A549 (cell line): ENCODE data around the gene AIG1. TPM values are rescaled to one million over a fixed set of nuclear protein-coding genes. Genes with fewer than 3 reads are reported as not detected.

Experiments used
- ATAC-seq, 2 experiments: fragments of 200-7000 bp in 1 of 2; fragments of >200 bp in 1 of 2; cut with Nextera tagmentation in 1 of 2; cut with Tn5 transposase in 1 of 2; 3 replicates each; pipeline versions ENCODE4 v1.8.0 to v1.9.1; 2018 to 2020; ENCODE audit warnings: mild to moderate bottlenecking in 1 of 2, moderate library complexity in 1 of 2
- CTCF ChIA-PET: fragments of 300-600 bp; sonication (Branson Sonifier 250); formaldehyde crosslinking; extraction: SDS; loops from one replicate; lab custom pipeline; 2021; ENCODE audit warnings: antibody characterized with exemption, inconsistent platforms; lab: Yijun Ruan, JAX
- POLR2A ChIA-PET: fragments of 350-600 bp; formaldehyde crosslinking; extraction: SDS; loops from one replicate; lab custom pipeline; 2021; ENCODE audit warnings: antibody characterized with exemption, inconsistent platforms; lab: Yijun Ruan, JAX
- DNase-seq, 2 experiments: peaks; one replicate each; pipeline versions ENCODE4 v3.0.0 to v3.0.0-alpha.2; 2011 to 2016; ENCODE audit warnings: low read depth in 1 of 2, low spot score in 1 of 2
- FAIRE-seq: peaks from 2 replicates; lab custom pipeline; 2011; peaks lifted over from hg19 to GRCh38; lab: Jason Lieb, UNC
- H3K27ac ChIP-seq, 2 experiments: fragments of >200 bp; sonication (Bioruptor Twin); formaldehyde crosslinking; 3 replicates each; pipeline ENCODE4 v1.5.1; 2016 to 2017
- H3K4me1 ChIP-seq: fragments of >200 bp; sonication (Bioruptor Twin); formaldehyde crosslinking; 3 replicates; pipeline ENCODE4 v1.6.1; 2016
- H3K4me2 ChIP-seq: fragments of >200 bp; sonication (Bioruptor Twin); formaldehyde crosslinking; 3 replicates; pipeline ENCODE4 v1.6.1; 2016
- H3K4me3 ChIP-seq: fragments of >200 bp; sonication (Bioruptor Twin); formaldehyde crosslinking; 3 replicates; pipeline ENCODE4 v1.5.1; 2016
- H3K9me3 ChIP-seq: fragments of >200 bp; sonication (Bioruptor Twin); formaldehyde crosslinking; 3 replicates; pipeline ENCODE4 v1.6.1; 2016
- BHLHE40 ChIP-seq: IDR thresholded peaks from 2 replicates; pipeline ENCODE4 v1.6.1; 2012; ENCODE audit warnings: low read depth, low read length, inconsistent platforms
- CBX2 ChIP-seq: fragments of 200-600 bp; sonication (generic); IDR thresholded peaks from 2 replicates; pipeline ENCODE4 v1.6.1; 2016; ENCODE audit warnings: low read depth, mild to moderate bottlenecking, borderline replicate concordance
- EHF ChIP-seq: fragments of 250-450 bp; sonication (Bioruptor Pico); IDR thresholded peaks from 2 replicates; pipeline ENCODE4 v1.5.0; 2020; ENCODE audit warnings: mild to moderate bottlenecking
- FOSB ChIP-seq: fragments of 250-450 bp; sonication (Bioruptor Pico); IDR thresholded peaks from 2 replicates; pipeline ENCODE4 v1.5.0; 2020; ENCODE audit warnings: mild to moderate bottlenecking, moderate library complexity
- FOSL2 ChIP-seq, 2 experiments: fragments of 450-650 bp in 1 of 2; fragments of >200 bp in 1 of 2; sonication (Bioruptor Twin) in 1 of 2; formaldehyde crosslinking; IDR thresholded peaks; 2 replicates each; pipeline versions ENCODE4 v1.5.0 to v1.6.1; 2016 to 2020; ENCODE audit warnings: mild to moderate bottlenecking in 1 of 2, moderate library complexity in 1 of 2
- HDAC2 ChIP-seq: fragments of 200-600 bp; sonication (generic); IDR thresholded peaks from 2 replicates; pipeline ENCODE4 v1.6.1; 2016
- JUNB ChIP-seq: fragments of >200 bp; sonication (Bioruptor Twin); formaldehyde crosslinking; IDR thresholded peaks from 2 replicates; pipeline ENCODE4 v1.6.1; 2016
- KDM5A ChIP-seq: fragments of 200-600 bp; sonication (generic); IDR thresholded peaks from 2 replicates; pipeline ENCODE4 v1.6.1; 2016; ENCODE audit warnings: antibody characterized with exemption, mild to moderate bottlenecking
- NR3C1 ChIP-seq: fragments of >200 bp; sonication (Bioruptor Twin); formaldehyde crosslinking; IDR thresholded peaks from 3 replicates; pipeline ENCODE4 v1.6.1; 2017
- RAD21 ChIP-seq, 2 experiments: fragments of >200 bp in 1 of 2; sonication (Bioruptor Twin) in 1 of 2; formaldehyde crosslinking in 1 of 2; IDR thresholded peaks in 1 of 2; conservative IDR thresholded peaks in 1 of 2; 2 replicates in 1 of 2; 3 replicates in 1 of 2; pipeline ENCODE4 v1.6.1; 2012 to 2018; ENCODE audit warnings: inconsistent platforms in 1 of 2
- RCOR1 ChIP-seq: fragments of 150-350 bp; IDR thresholded peaks from 2 replicates; pipeline ENCODE4 v1.6.1; 2014; ENCODE audit warnings: antibody characterized with exemption, low read length, low read depth
- RFX5 ChIP-seq: fragments of 450-650 bp; IDR thresholded peaks from 2 replicates; pipeline ENCODE4 v1.7.1; 2014; ENCODE audit warnings: antibody characterized with exemption, mild to moderate bottlenecking, moderate library complexity
- RNF2 ChIP-seq: fragments of 200-600 bp; sonication (generic); IDR thresholded peaks from 2 replicates; pipeline ENCODE4 v1.6.1; 2016; ENCODE audit warnings: low read depth, mild to moderate bottlenecking, antibody characterized with exemption, moderate library complexity, borderline replicate concordance
- SMC3 ChIP-seq: fragments of >200 bp; sonication (Bioruptor Twin); formaldehyde crosslinking; IDR thresholded peaks from 3 replicates; pipeline ENCODE4 v1.6.1; 2018; ENCODE audit warnings: inconsistent platforms
- TFCP2L1 ChIP-seq: fragments of 250-450 bp; sonication (Bioruptor Pico); IDR thresholded peaks from 2 replicates; pipeline ENCODE4 v1.5.0; 2021; ENCODE audit warnings: mild to moderate bottlenecking
- ZNF302 ChIP-seq: fragments of 250-450 bp; sonication (Bioruptor Pico); IDR thresholded peaks from 2 replicates; pipeline ENCODE4 v1.9.0; 2021; ENCODE audit warnings: inconsistent platforms, mild to moderate bottlenecking, moderate library complexity
- WGBS: methylation state at CpG from one replicate; pipeline ENCODE4 v1.1.6; 2017; ENCODE audit errors: missing lambda C conversion rate; 5-methylcytosine and 5-hydroxymethylcytosine counted together
- polyA plus RNA-seq, 4 experiments: library from polyadenylated mRNA; depleted of rRNA in 3 of 4; stranded (reverse); fragments of >200 nt; fragmentation: RNase III in 1 of 4; extraction: RNeasy Plus Mini Kit Qiagen cat#74134 plus additional on column Dnase treatment in 1 of 4; gene quantifications; 2 replicates in 3 of 4; 3 replicates in 1 of 4; pipeline ENCODE4 v1.2.3, GENCODE V29; 2011 to 2017
- TF ChIP-seq, protein P1 (sequence below): fragments of 150-350 bp; IDR thresholded peaks from 2 replicates; pipeline ENCODE4 v1.6.1; 2014; ENCODE audit warnings: low read depth, mild to moderate bottlenecking, low read length
- TF ChIP-seq, protein P2 (sequence below): IDR thresholded peaks from 2 replicates; pipeline ENCODE4 v1.6.1; 2012
- TF ChIP-seq, protein P3 (sequence below): fragments of >200 bp; sonication (Bioruptor Twin); formaldehyde crosslinking; IDR thresholded peaks from 2 replicates; pipeline ENCODE4 v1.6.1; 2016
- TF ChIP-seq, protein P4 (sequence below): IDR thresholded peaks from 2 replicates; pipeline ENCODE4 v1.6.1; 2012; ENCODE audit warnings: low read depth, borderline replicate concordance
- TF ChIP-seq, protein P5 (sequence below): fragments of >200 bp; sonication (Bioruptor Twin); formaldehyde crosslinking; IDR thresholded peaks from 3 replicates; pipeline ENCODE4 v1.6.1; 2016

Gene AIG1
- polyA plus RNA-seq, 2 of the 4 experiments (the other 2 are of a cell fraction) = 29.5 to 38.3 TPM

DNA sequence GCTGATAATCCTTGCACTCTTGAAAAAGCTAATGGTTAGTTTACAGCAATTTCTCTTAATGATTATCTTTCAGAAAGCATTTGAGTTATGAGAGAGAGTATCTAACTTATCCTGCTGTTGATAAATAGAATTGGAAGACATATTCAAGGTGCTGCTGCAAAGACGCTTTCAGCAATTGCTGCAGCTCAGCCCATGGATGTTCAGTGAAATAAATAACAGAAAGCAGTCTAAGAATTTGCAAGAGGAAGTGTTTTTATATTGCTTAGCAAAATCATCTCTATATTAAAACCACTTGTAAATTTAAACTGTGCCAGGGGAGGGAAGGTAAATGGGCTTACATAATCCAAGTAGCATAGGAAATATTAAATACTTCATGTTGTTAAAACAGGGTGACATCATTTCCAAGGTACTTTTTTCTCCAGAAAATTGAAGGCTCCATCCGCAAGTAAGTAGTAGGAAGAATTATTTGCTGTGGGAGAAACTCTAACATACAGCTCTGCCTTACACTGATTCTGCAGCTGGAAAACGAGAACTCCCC is 201.3 kb downstream of the AIG1 start (continued):
- no peak for TF ChIP-seq NR3C1
- TF ChIP-seq FOSB (CRISPR knock-in tag) = no peak

DNA sequence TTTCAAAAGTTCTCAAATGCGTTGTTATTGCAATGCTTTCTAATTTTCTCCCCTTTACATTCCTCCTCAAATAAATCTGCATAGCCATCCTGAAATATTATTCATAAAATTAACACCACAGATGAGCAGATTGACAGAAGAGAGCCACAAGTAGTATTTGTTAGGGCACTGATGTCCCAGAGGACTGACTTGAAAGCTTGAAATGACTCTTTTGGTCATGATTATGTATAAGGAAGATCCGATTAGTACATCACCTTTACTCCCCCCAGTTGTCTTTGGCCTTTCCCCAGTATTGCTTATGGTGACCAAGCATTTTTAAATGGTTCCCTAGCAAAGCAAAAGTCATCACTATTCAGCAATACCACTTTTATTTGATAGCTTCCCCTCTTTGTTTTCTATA is 202.2 kb downstream of the AIG1 start:
- TF ChIP-seq, protein P1, sequence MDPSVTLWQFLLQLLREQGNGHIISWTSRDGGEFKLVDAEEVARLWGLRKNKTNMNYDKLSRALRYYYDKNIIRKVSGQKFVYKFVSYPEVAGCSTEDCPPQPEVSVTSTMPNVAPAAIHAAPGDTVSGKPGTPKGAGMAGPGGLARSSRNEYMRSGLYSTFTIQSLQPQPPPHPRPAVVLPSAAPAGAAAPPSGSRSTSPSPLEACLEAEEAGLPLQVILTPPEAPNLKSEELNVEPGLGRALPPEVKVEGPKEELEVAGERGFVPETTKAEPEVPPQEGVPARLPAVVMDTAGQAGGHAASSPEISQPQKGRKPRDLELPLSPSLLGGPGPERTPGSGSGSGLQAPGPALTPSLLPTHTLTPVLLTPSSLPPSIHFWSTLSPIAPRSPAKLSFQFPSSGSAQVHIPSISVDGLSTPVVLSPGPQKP = no peak
- TF ChIP-seq BHLHE40 = no peak
- TF ChIP-seq RCOR1 = no peak
- TF ChIP-seq EHF (CRISPR knock-in tag) = no peak
- TF ChIP-seq NR3C1 = no peak
- FAIRE-seq = no peak

DNA sequence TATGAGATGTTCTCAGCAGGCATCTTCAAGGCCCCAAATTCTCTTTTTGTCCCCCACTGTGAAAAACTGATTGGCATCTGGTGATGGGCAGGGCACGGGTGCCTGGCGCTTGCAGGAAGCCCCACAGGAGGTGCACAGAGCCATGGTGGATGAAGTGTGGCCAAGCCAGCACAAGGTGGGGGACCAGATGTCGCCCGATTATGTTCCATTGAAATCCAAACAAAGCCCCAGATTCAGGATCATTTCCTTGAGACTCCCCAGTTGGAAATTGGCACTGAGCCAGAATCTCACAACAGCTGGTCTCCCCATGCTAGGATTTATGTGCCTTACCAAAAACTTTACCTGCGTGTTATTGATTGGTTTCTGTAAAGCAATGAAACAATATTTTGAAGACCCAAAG is 203.7 kb downstream of the AIG1 start:
- Histone ChIP-seq H3K27ac (no peak overlapping the region), H3K4me1 (no peaks in the 10 kb centered on the region), H3K4me3 (no peak overlapping the region), H3K9me3 (no peaks in the 10 kb centered on the region), H3K4me2 (no peak overlapping the region)
- 93% methylated on average over 3 of the region's 5 CpGs for WGBS
- FAIRE-seq (no peak), DNase-seq (no peak), ATAC-seq (no peak)
- ChIA-PET CTCF (no interaction called here), POLR2A (no interaction called here)
- TF ChIP-seq, protein P2, sequence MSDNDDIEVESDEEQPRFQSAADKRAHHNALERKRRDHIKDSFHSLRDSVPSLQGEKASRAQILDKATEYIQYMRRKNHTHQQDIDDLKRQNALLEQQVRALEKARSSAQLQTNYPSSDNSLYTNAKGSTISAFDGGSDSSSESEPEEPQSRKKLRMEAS = no peak
- TF ChIP-seq, protein P3, sequence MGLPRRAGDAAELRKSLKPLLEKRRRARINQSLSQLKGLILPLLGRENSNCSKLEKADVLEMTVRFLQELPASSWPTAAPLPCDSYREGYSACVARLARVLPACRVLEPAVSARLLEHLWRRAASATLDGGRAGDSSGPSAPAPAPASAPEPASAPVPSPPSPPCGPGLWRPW = no peak
- no peak for TF ChIP-seq RNF2
- no peak for TF ChIP-seq BHLHE40

More for the DNA sequence above, 202.2 kb downstream of the AIG1 start:
- H3K9me3 ChIP-seq = no peaks in the 10 kb centered on the region
- DNase-seq (no peak), ATAC-seq (no peak)
- no peak overlapping the region for H3K4me2 ChIP-seq
- ChIA-PET POLR2A (no interaction called here), CTCF (interaction anchor here (1.0 kb wide), 1 partner anchor 74 kb away, joined by 3 read pairs; no protein-coding TSS in a partner anchor)
- H3K4me1 ChIP-seq = no peaks in the 10 kb centered on the region
- WGBS = 74% methylated on average over 2 of the region's 2 CpGs
- H3K4me3 ChIP-seq = no peak overlapping the region
- H3K27ac ChIP-seq = no peak overlapping the region

DNA sequence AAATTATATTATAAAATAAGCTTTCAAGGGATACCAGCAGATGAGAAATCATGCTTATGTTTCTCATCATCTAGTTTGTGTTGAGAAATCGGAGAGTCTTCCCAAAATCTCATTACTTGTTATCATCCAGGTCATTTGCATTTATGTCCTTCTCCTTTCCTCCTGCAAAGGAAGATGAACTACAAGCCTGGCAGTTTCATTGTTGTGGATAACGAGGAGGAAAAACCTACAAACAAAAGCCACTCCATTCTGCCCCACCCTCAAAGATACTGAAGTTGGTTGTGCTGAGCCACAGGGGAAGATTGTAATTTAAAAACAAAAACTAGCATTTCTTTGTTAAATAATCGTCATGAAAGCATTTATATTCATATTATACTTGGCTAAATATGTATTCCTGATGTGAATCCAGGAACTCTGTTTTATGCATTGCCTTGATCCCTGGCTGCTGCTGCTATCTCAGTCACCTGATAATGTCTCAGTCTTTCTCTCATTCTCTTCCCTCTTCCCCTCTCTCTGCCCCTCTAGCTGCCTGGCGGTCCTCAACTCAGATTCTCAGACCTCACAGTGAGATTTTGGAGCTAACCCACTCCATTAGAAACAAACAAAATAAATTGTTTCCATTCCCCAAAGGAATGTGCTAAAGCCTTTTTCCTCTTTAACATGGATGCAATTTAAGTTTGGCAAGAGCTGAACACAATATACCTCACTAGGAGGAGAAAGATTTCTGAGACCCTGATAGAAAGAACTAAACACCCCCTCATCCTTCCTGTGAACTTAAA is 204.5 kb downstream of the AIG1 start:
- no peak for ATAC-seq
- WGBS = 56% methylated on average over 4 of the region's 4 CpGs
- no peak for DNase-seq
- H3K9me3 ChIP-seq = no peaks in the 10 kb centered on the region
- H3K4me3 ChIP-seq = no peak overlapping the region
- no peak for FAIRE-seq
- ChIA-PET CTCF (no interaction called here), POLR2A (no interaction called here)
- H3K4me2 ChIP-seq = no peak overlapping the region
- H3K27ac ChIP-seq = no peak overlapping the region
- H3K4me1 ChIP-seq = no peaks in the 10 kb centered on the region
- no peak for TF ChIP-seq RCOR1
- TF ChIP-seq KDM5A = no peak
- TF ChIP-seq SMC3 = no peak
- TF ChIP-seq RAD21 (conservative IDR thresholded peaks at IDR 0.05 in 1 of 2, IDR thresholded peaks at IDR 0.05 in 1 of 2) = no peak
- TF ChIP-seq JUNB = no peak
- TF ChIP-seq, protein P2 = no peak
- TF ChIP-seq, protein P4, sequence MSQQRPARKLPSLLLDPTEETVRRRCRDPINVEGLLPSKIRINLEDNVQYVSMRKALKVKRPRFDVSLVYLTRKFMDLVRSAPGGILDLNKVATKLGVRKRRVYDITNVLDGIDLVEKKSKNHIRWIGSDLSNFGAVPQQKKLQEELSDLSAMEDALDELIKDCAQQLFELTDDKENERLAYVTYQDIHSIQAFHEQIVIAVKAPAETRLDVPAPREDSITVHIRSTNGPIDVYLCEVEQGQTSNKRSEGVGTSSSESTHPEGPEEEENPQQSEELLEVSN = no peak
- TF ChIP-seq, protein P3 = no peak
- TF ChIP-seq ZNF302 (CRISPR knock-in tag) = no peak
- no peak for TF ChIP-seq TFCP2L1 (CRISPR knock-in tag)
- TF ChIP-seq FOSL2 (IDR thresholded peaks at IDR 0.05) = no peak
- no peak for TF ChIP-seq FOSL2 (CRISPR knock-in tag; IDR thresholded peaks at IDR 0.05)
- no peak for TF ChIP-seq HDAC2
- no peak for TF ChIP-seq RFX5
- TF ChIP-seq RNF2 = no peak
- no peak for TF ChIP-seq CBX2
- TF ChIP-seq, protein P5, sequence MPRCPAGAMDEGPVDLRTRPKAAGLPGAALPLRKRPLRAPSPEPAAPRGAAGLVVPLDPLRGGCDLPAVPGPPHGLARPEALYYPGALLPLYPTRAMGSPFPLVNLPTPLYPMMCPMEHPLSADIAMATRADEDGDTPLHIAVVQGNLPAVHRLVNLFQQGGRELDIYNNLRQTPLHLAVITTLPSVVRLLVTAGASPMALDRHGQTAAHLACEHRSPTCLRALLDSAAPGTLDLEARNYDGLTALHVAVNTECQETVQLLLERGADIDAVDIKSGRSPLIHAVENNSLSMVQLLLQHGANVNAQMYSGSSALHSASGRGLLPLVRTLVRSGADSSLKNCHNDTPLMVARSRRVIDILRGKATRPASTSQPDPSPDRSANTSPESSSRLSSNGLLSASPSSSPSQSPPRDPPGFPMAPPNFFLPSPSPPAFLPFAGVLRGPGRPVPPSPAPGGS = no peak
